WTC11 (cell line): ENCODE results near the gene FBXO40. TPM values are rescaled to one million over a fixed set of nuclear protein-coding genes. Genes with fewer than 3 reads are reported as not detected.

Experiments used
- ATAC-seq: fragments of 200-7000 bp; cut with Tn5 transposase; 2 replicates; pipeline ENCODE4 v1.10.0; 2021; ENCODE audit warnings: mild to moderate bottlenecking, moderate library complexity
- CTCF ChIA-PET: fragments of 300-600 bp; sonication (Branson Sonifier 250); formaldehyde crosslinking; loops from one replicate; lab custom pipeline; 2021; ENCODE audit warnings: antibody characterized with exemption; lab: Charles Lee
- POLR2A ChIA-PET: fragments of 350-600 bp; sonication (Branson Sonifier 250); formaldehyde crosslinking; loops from one replicate; lab custom pipeline; 2021; ENCODE audit warnings: antibody characterized with exemption; lab: Charles Lee
- DNase-seq: peaks from one replicate; pipeline ENCODE4 v3.0.0; 2021; ENCODE audit warnings: low spot score
- H3K27ac Mint-ChIP-seq: 2 replicates; pipeline ENCODE4 v1.8.0; 2021; ENCODE audit warnings: mixed read lengths
- H3K27me3 Mint-ChIP-seq: 2 replicates; pipeline ENCODE4 v1.8.0; 2021; ENCODE audit warnings: low read depth, mild to moderate bottlenecking, moderate library complexity, mixed read lengths
- H3K36me3 Mint-ChIP-seq: 2 replicates; pipeline ENCODE4 v1.8.0; 2021; ENCODE audit warnings: mixed read lengths
- H3K4me1 Mint-ChIP-seq: 2 replicates; pipeline ENCODE4 v1.8.0; 2022; ENCODE audit warnings: mixed read lengths
- H3K4me3 Mint-ChIP-seq: 2 replicates; pipeline ENCODE4 v1.8.0; 2021; ENCODE audit warnings: mild to moderate bottlenecking, moderate library complexity, mixed read lengths
- H3K9me3 Mint-ChIP-seq: 2 replicates; pipeline ENCODE4 v1.8.0; 2021; ENCODE audit warnings: mixed read lengths
- ARID4B ChIP-seq: sonication (generic); formaldehyde crosslinking; IDR thresholded peaks from 2 replicates; pipeline ENCODE4 v1.8.0; 2023; ENCODE audit warnings: missing genetic modification reagents, mild to moderate bottlenecking, borderline replicate concordance
- CBFB ChIP-seq: sonication (generic); formaldehyde crosslinking; IDR thresholded peaks from 2 replicates; pipeline ENCODE4 v1.8.1; 2022; ENCODE audit warnings: mild to moderate bottlenecking, low read depth, missing genetic modification reagents
- CDX4 ChIP-seq: fragments of 250-450 bp; sonication (Bioruptor Pico); IDR thresholded peaks from 2 replicates; pipeline ENCODE4 v1.9.0; 2021; ENCODE audit warnings: moderate library complexity, mild to moderate bottlenecking, inconsistent platforms, borderline replicate concordance
- E2F1 ChIP-seq: sonication (generic); formaldehyde crosslinking; IDR thresholded peaks from 2 replicates; pipeline ENCODE4 v1.8.0; 2022; ENCODE audit warnings: mild to moderate bottlenecking, missing genetic modification reagents
- ESRRA ChIP-seq: sonication (generic); formaldehyde crosslinking; IDR thresholded peaks from 2 replicates; pipeline ENCODE4 v1.8.1; 2022; ENCODE audit warnings: mild to moderate bottlenecking, missing genetic modification reagents, borderline replicate concordance
- FOXK1 ChIP-seq: sonication (generic); formaldehyde crosslinking; IDR thresholded peaks from 2 replicates; pipeline ENCODE4 v1.8.0; 2022; ENCODE audit warnings: mild to moderate bottlenecking, moderate library complexity, missing genetic modification reagents
- FOXP4 ChIP-seq: sonication (generic); formaldehyde crosslinking; IDR thresholded peaks from 2 replicates; pipeline ENCODE4 v1.8.0; 2022; ENCODE audit warnings: mild to moderate bottlenecking, missing genetic modification reagents
- IRF1 ChIP-seq: sonication (generic); formaldehyde crosslinking; IDR thresholded peaks from 2 replicates; pipeline ENCODE4 v1.8.0; 2023; ENCODE audit warnings: missing genetic modification reagents
- JAZF1 ChIP-seq: fragments of 250-450 bp; sonication (Bioruptor Pico); IDR thresholded peaks from 2 replicates; pipeline ENCODE4 v1.9.0; 2021; ENCODE audit warnings: moderate library complexity, mild to moderate bottlenecking, inconsistent platforms
- JUN ChIP-seq: sonication (generic); formaldehyde crosslinking; IDR thresholded peaks from 2 replicates; pipeline ENCODE4 v1.8.0; 2023; ENCODE audit warnings: mild to moderate bottlenecking, missing genetic modification reagents
- MYBL2 ChIP-seq: sonication (generic); formaldehyde crosslinking; IDR thresholded peaks from 2 replicates; pipeline ENCODE4 v1.8.1; 2023; ENCODE audit warnings: mild to moderate bottlenecking, moderate library complexity, missing genetic modification reagents
- NR2C2 ChIP-seq: sonication (generic); formaldehyde crosslinking; IDR thresholded peaks from 2 replicates; pipeline ENCODE4 v1.8.0; 2022; ENCODE audit warnings: mild to moderate bottlenecking, missing genetic modification reagents
- PRRX2 ChIP-seq: fragments of 250-450 bp; sonication (Bioruptor Pico); IDR thresholded peaks from 2 replicates; pipeline ENCODE4 v1.8.0; 2021; ENCODE audit warnings: mild to moderate bottlenecking
- RELA ChIP-seq: sonication (generic); formaldehyde crosslinking; IDR thresholded peaks from 2 replicates; pipeline ENCODE4 v1.8.1; 2022; ENCODE audit warnings: missing genetic modification reagents, mild to moderate bottlenecking, borderline replicate concordance
- SMAD3 ChIP-seq: sonication (generic); formaldehyde crosslinking; IDR thresholded peaks from 2 replicates; pipeline ENCODE4 v1.8.0; 2022; ENCODE audit warnings: missing genetic modification reagents, mild to moderate bottlenecking, borderline replicate concordance
- STAT6 ChIP-seq: sonication (generic); formaldehyde crosslinking; conservative IDR thresholded peaks from 2 replicates; pipeline ENCODE4 v1.8.1; 2023; ENCODE audit warnings: mild to moderate bottlenecking, low read depth, missing genetic modification reagents, moderate library complexity
- ZBTB43 ChIP-seq: sonication (generic); formaldehyde crosslinking; IDR thresholded peaks from 2 replicates; pipeline ENCODE4 v1.8.1; 2023; ENCODE audit warnings: mild to moderate bottlenecking, missing genetic modification reagents
- ZNF121 ChIP-seq: sonication (generic); formaldehyde crosslinking; IDR thresholded peaks from 2 replicates; pipeline ENCODE4 v1.8.0; 2023; ENCODE audit warnings: missing genetic modification reagents
- ZNF232 ChIP-seq: sonication (generic); formaldehyde crosslinking; IDR thresholded peaks from 2 replicates; pipeline ENCODE4 v1.8.0; 2022; ENCODE audit warnings: mild to moderate bottlenecking, missing genetic modification reagents
- ZNF281 ChIP-seq: sonication (generic); formaldehyde crosslinking; IDR thresholded peaks from 2 replicates; pipeline ENCODE4 v1.8.0; 2023; ENCODE audit warnings: mild to moderate bottlenecking, missing genetic modification reagents
- total RNA-seq: library from RNA; stranded (reverse); gene quantifications from 3 replicates; pipeline ENCODE4 v1.2.3, GENCODE V29; 2021

The FBXO40 gene
- total RNA-seq, 1 experiment from 2014 or later: 0.04 TPM

- no peak for TF ChIP-seq IRF1
- no peak for TF ChIP-seq STAT6 (CRISPR knock-in tag)
- no peak for TF ChIP-seq CDX4
- no peak for TF ChIP-seq CBFB
- no peak for TF ChIP-seq ARID4B (CRISPR knock-in tag)
- TF ChIP-seq JAZF1 (CRISPR knock-in tag): no peak
Measured at GRCh38 chr3:121624147-121624899, 31.1 kb downstream of the FBXO40 start (continued).

GRCh38 chr3:121626495-121626894 is 33.3 kb downstream of the FBXO40 start:
- Mint-ChIP-seq H3K4me3 (no peak overlapping the region), H3K36me3 (no peaks in the 10 kb centered on the region), H3K27me3 (peaks cover 4% of the 10 kb centered on the region), H3K9me3 (peaks cover 5% of the 10 kb centered on the region), H3K4me1 (peaks cover 25% of the 10 kb centered on the region), H3K27ac (no peak overlapping the region)
- ChIA-PET CTCF (no interaction called here), POLR2A (interaction anchor here (0.6 kb wide), 1 partner anchor 11 kb away, joined by 5 read pairs; no protein-coding TSS in a partner anchor)
- ATAC-seq (no peak), DNase-seq (no peak)
- TF ChIP-seq E2F1 (CRISPR knock-in tag) (no peak), ZNF232 (CRISPR knock-in tag) (no peak), FOXK1 (CRISPR knock-in tag) (no peak), ZNF121 (CRISPR knock-in tag) (no peak), NR2C2 (CRISPR knock-in tag) (no peak), ZNF281 (CRISPR knock-in tag) (no peak), SMAD3 (no peak), MYBL2 (CRISPR knock-in tag) (no peak), PRRX2 (CRISPR knock-in tag) (no peak), ESRRA (CRISPR knock-in tag) (no peak), JUN (CRISPR knock-in tag) (no peak), RELA (CRISPR knock-in tag) (no peak), ZBTB43 (CRISPR knock-in tag) (no peak), FOXP4 (no peak)
